Measurements from ENCODE around the gene PRDM11.

PRDM11 gene

DNA sequence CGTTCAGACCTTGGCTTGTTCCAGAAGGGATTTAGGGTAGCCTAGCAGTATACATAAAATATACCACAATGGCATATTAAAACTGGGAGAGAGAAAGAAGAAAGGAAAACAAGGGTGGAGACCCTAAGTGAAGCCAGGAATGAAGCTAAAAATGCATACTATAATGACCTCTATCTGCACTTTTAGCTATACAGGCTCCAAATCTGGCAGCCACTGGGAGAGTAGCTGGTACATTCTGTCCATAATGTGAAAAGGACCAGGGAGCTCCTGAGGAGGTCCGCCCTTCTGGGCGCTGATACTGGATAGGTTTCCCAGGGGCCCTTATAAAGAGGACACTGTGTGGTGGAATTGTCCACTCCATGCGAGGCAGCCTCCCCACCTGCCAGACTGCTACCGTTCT is 42.8 kb downstream of the PRDM11 start:
- Histone ChIP-seq H3K27ac (ENCODE audit: low read depth, low read length) (no peak overlapping the region), H3K4me3 (ENCODE audit: low read depth, low read length) (no peak overlapping the region), H3K4me1 (ENCODE audit: control insufficient read depth, insufficient read depth, low read length) (no peaks in the 10 kb centered on the region; the same call in 1 of the 2 replicates), H3K9ac (ENCODE audit: low read length) (no peak overlapping the region), H3K27me3 (ENCODE audit: control insufficient read depth, insufficient read depth, low read length) (no peaks in the 10 kb centered on the region), H3K9me3 (ENCODE audit: control insufficient read depth, insufficient read depth, low read depth, low read length) (peaks cover 3% of the 10 kb centered on the region; the same call in 1 of the 2 replicates), H3K36me3 (ENCODE audit: control insufficient read depth, insufficient read depth, low read length) (0 out of 2 replicates have a peak, but pooled peaks cover 8% of the 10 kb centered on the region)

DNA sequence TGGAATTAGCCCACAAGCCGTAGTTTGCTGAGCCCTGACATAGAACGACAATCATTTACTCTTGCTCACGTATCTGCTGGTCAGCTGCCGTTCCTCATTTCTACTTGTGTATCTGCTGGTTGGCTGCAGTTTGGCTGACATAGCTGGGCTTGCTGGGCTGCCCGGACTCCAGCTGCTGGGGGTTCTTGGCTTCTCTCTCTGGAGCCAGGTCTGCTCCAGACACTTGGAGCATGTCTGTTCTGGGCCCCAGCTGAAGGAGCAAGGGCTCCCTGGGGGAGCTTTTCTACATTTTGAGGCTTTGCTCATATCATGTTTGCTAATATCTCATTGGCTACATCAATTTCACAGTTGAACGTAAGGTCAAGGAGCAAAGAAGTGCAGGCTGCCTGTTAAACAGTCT is 47.3 kb downstream of the PRDM11 start:
- Histone ChIP-seq H3K36me3 (ENCODE audit: control insufficient read depth, insufficient read depth, low read length) (no peaks in the 10 kb centered on the region), H3K27ac (ENCODE audit: low read depth, low read length) (no peak overlapping the region), H3K4me1 (ENCODE audit: control insufficient read depth, insufficient read depth, low read length) (no peaks in the 10 kb centered on the region), H3K4me3 (ENCODE audit: low read depth, low read length) (no peak overlapping the region), H3K9me3 (ENCODE audit: control insufficient read depth, insufficient read depth, low read depth, low read length) (peaks cover 3% of the 10 kb centered on the region; the same call in 1 of the 2 replicates), H3K9ac (ENCODE audit: low read length) (no peak overlapping the region), H3K27me3 (ENCODE audit: control insufficient read depth, insufficient read depth, low read length) (no peaks in the 10 kb centered on the region)

DNA sequence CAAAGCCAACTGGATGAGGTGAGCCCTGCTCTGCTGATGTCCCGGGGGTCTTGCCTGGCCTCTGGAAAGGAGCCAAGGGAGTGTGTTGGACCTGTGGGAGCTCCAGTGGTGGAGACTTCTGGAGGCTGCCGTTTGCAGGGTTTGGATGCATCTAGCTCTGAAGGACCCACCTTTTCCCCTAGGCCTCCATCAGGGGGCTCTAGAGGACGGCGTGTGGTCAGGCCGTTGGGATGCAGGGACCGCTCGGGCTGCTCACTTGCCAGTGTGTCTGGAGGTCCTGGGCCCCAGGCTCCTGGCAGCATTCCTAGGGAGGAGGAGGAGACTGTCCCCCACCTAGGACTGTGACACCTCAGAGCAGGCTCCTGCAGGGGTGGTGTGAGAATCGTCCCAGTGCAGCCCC is 58.3 kb downstream of the PRDM11 start:
- Histone ChIP-seq H3K4me1 (ENCODE audit: control insufficient read depth, insufficient read depth, low read length) (peaks cover 6% of the 10 kb centered on the region; the same call in 1 of the 2 replicates), H3K4me3 (ENCODE audit: low read depth, low read length) (no peak overlapping the region), H3K9me3 (ENCODE audit: control insufficient read depth, insufficient read depth, low read depth, low read length) (no peaks in the 10 kb centered on the region), H3K27me3 (ENCODE audit: control insufficient read depth, insufficient read depth, low read length) (no peaks in the 10 kb centered on the region), H3K27ac (ENCODE audit: low read depth, low read length) (no peak overlapping the region), H3K36me3 (ENCODE audit: control insufficient read depth, insufficient read depth, low read length) (no peaks in the 10 kb centered on the region), H3K9ac (ENCODE audit: low read length) (no peak overlapping the region)

DNA sequence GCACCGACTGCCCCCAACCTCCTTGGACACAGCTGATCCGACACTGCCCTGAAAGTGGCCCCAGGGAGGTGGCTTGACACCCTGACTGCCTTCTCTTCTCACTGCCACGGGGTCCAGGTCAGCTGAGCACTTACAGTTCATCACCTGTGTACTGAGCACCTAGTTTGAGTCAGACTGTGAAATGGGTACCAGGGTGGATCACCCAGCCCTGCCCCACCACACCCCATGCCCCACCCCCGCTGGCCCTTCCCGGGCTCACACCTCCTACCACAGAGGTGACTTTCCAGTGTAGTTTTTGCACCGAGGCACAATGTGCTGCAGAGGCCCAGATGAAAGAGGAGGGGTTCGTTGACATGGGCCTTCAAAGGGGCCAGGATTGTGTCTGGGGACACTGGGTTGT is 59.5 kb downstream of the PRDM11 start:
- no peaks in the 10 kb centered on the region for H3K9me3 ChIP-seq (ENCODE audit: control insufficient read depth, insufficient read depth, low read depth, low read length)

DNA sequence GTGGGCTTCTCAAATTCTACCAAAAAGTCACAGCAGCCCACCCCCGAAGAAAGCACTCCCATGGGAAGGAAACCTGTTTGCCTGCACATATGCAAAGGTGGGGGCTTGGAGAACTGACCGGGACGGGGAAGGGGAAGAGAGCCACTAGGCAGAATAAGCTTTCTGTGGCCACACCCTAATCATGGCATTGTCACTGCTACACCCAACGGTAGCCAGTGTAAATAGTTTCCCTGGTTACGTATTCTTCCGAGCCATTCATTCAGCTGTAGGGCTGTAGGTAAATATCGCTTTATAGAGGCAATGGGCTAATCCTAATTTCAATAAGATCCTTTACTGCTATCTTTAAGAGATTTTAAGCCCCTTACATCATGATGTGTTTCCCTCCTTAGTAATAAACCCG is 61.7 kb downstream of the PRDM11 start:
- H3K27me3 ChIP-seq (ENCODE audit: control insufficient read depth, insufficient read depth, low read length), result no peaks in the 10 kb centered on the region
- H3K4me3 ChIP-seq (ENCODE audit: low read depth, low read length), result no peak overlapping the region
- no peak overlapping the region for H3K27ac ChIP-seq (ENCODE audit: low read depth, low read length)
- H3K9ac ChIP-seq (ENCODE audit: low read length), result no peak overlapping the region
- H3K9me3 ChIP-seq (ENCODE audit: control insufficient read depth, insufficient read depth, low read depth, low read length), result no peaks in the 10 kb centered on the region
- peaks cover 17% of the 10 kb centered on the region for H3K4me1 ChIP-seq (ENCODE audit: control insufficient read depth, insufficient read depth, low read length)
- H3K36me3 ChIP-seq (ENCODE audit: control insufficient read depth, insufficient read depth, low read length), result no peaks in the 10 kb centered on the region

More for the DNA sequence above, 59.5 kb downstream of the PRDM11 start:
- Histone ChIP-seq H3K36me3 (ENCODE audit: control insufficient read depth, insufficient read depth, low read length) (no peaks in the 10 kb centered on the region), H3K4me1 (ENCODE audit: control insufficient read depth, insufficient read depth, low read length) (peaks cover 17% of the 10 kb centered on the region), H3K9ac (ENCODE audit: low read length) (no peak overlapping the region), H3K27me3 (ENCODE audit: control insufficient read depth, insufficient read depth, low read length) (no peaks in the 10 kb centered on the region), H3K27ac (ENCODE audit: low read depth, low read length) (no peak overlapping the region), H3K4me3 (ENCODE audit: low read depth, low read length) (no peak overlapping the region)

DNA sequence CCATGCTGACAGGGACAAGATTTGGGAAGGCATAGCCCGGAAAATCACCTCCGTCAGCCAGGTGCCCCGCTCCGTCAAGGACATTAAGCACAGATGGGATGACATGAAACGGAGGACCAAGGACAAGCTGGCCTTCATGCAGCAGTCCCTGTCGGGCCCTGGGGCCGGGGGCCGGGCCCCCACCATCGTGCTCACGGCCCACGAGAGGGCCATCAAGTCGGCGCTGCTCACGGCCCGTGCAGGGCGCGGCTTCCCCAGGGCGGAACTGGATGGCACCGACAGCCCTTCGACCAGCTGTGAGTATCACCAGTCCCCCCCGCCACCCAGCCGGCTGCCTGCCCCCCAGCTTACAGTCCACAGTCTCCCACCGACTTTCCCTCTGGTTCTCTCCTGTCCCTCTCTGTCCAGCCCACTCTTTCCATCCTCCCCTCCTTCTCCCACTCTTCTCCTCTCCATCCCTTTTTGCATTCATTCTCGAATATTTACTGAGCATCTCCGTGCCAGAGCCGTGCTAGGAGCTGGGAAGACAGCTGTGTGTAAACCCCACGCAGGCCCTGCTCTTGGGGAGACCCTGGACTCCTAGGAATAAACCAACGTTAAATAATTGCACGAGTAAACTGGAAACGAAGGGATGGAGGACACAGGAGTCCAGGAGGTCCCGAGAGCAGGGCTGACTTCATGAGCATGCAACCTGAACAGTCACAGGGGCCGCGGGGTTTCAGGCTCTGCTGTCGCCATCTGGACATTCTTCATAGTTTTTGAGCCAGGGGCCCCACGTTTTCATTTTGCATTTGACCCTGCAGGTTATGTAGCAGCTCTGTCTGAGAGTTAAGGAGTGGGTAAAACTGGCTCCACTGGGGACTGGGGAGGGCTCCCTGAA is 62.8 kb downstream of the PRDM11 start:
- H3K4me3 ChIP-seq (ENCODE audit: low read depth, low read length), result no peak overlapping the region
- no peaks in the 10 kb centered on the region for H3K27me3 ChIP-seq (ENCODE audit: control insufficient read depth, insufficient read depth, low read length)
- no peaks in the 10 kb centered on the region for H3K36me3 ChIP-seq (ENCODE audit: control insufficient read depth, insufficient read depth, low read length)
- H3K9ac ChIP-seq (ENCODE audit: low read length), result no peak overlapping the region
- H3K27ac ChIP-seq (ENCODE audit: low read depth, low read length), result no peak overlapping the region
- H3K4me1 ChIP-seq (ENCODE audit: control insufficient read depth, insufficient read depth, low read length), result peaks cover 17% of the 10 kb centered on the region
- H3K9me3 ChIP-seq (ENCODE audit: control insufficient read depth, insufficient read depth, low read depth, low read length), result no peaks in the 10 kb centered on the region

GRCh38 chr11:45209891-45210699 is 63.7 kb downstream of the PRDM11 start:
- Histone ChIP-seq H3K36me3 (ENCODE audit: control insufficient read depth, insufficient read depth, low read length) (no peaks in the 10 kb centered on the region), H3K9me3 (ENCODE audit: control insufficient read depth, insufficient read depth, low read depth, low read length) (no peaks in the 10 kb centered on the region), H3K4me1 (ENCODE audit: control insufficient read depth, insufficient read depth, low read length) (peaks cover 17% of the 10 kb centered on the region), H3K27me3 (ENCODE audit: control insufficient read depth, insufficient read depth, low read length) (no peaks in the 10 kb centered on the region), H3K4me3 (ENCODE audit: low read depth, low read length) (no peak overlapping the region), H3K9ac (ENCODE audit: low read length) (no peak overlapping the region), H3K27ac (ENCODE audit: low read depth, low read length) (no peak overlapping the region)

DNA sequence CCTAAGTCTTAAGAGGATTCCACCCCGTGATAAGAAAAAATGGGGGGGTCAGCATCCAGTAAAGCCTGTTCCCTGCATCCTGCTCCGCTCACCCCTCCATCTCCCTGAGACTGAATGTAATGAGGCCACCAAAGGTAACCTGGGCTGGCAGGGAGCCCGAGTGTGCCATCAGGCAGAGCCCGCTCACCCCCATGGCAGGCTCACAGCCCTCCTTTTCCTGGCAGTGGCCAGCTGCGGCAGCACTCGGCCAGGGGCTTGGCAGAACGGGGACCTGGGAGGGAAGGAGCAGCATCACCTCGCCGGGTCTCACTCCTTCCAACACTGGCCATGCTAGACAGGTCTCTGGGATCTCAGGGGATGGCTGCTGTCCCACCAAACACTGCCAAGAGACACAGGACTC is 64.4 kb downstream of the PRDM11 start:
- H3K4me3 ChIP-seq (ENCODE audit: low read depth, low read length), result no peak overlapping the region
- no peaks in the 10 kb centered on the region for H3K36me3 ChIP-seq (ENCODE audit: control insufficient read depth, insufficient read depth, low read length)
- H3K9ac ChIP-seq (ENCODE audit: low read length), result no peak overlapping the region
- peaks cover 17% of the 10 kb centered on the region for H3K4me1 ChIP-seq (ENCODE audit: control insufficient read depth, insufficient read depth, low read length)
- H3K9me3 ChIP-seq (ENCODE audit: control insufficient read depth, insufficient read depth, low read depth, low read length), result no peaks in the 10 kb centered on the region
- no peaks in the 10 kb centered on the region for H3K27me3 ChIP-seq (ENCODE audit: control insufficient read depth, insufficient read depth, low read length)
- no peak overlapping the region for H3K27ac ChIP-seq (ENCODE audit: low read depth, low read length)

DNA sequence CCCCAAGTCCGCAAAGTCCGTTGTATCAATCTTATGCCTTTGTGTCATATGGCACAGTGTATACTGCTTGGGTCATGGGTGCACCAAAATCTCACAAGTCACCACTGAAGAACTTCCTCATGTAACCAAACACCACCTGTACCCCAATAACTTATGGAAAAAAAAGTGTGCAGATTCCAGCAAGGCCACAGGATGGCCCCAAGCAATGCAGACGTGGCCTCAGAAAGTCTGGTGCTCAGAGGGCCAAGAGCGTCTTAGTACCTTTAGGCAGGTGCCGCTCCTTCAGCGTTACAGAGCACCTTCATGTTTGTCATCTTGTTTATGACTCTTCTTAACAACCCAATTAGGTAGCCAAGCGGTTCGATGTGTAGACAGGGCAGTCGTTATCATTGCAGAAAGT is 65.3 kb downstream of the PRDM11 start:
- H3K27ac ChIP-seq (ENCODE audit: low read depth, low read length), result no peak overlapping the region
- H3K9me3 ChIP-seq (ENCODE audit: control insufficient read depth, insufficient read depth, low read depth, low read length), result no peaks in the 10 kb centered on the region
- H3K4me3 ChIP-seq (ENCODE audit: low read depth, low read length), result no peak overlapping the region
- H3K4me1 ChIP-seq (ENCODE audit: control insufficient read depth, insufficient read depth, low read length), result peaks cover 17% of the 10 kb centered on the region
- no peak overlapping the region for H3K9ac ChIP-seq (ENCODE audit: low read length)
- no peaks in the 10 kb centered on the region for H3K36me3 ChIP-seq (ENCODE audit: control insufficient read depth, insufficient read depth, low read length)
- no peaks in the 10 kb centered on the region for H3K27me3 ChIP-seq (ENCODE audit: control insufficient read depth, insufficient read depth, low read length)

DNA sequence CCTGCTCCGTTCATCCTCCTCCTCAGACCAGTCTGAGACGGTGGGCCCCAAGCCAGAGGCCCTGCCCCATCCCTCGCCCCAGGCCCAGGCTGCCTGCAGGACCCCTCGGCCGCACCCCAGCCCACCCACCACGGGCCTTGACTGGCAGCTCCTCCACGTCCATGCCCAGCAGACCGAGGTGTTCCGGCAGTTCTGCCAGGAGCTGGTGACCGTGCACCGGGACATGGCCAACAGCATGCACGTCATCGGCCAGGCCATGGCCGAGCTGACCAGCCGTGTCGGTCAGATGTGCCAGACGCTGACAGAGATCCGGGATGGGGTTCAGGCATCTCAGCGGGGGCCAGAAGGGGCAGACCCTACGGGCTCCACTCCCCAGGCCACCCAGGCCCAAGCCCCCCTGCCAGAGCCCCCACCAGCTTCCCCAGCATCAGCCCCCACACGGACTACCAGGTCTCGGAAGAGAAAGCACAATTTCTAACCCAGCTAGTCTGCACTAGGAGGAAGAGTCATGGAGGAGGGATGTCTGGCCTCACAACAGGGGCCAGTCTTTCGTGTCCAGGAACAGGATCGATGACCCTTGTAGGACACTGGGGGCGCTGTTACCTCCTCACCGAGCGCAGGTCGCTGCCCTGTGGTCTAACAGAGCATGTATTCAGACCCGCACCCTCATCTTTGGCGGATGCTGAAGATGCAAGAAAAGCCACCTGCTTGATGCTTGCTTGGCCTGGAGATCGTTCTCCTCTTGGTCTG is 66.3 kb downstream of the PRDM11 start:
- no peak overlapping the region for H3K27ac ChIP-seq (ENCODE audit: low read depth, low read length)
- H3K4me3 ChIP-seq (ENCODE audit: low read depth, low read length), result no peak overlapping the region
- no peaks in the 10 kb centered on the region for H3K9me3 ChIP-seq (ENCODE audit: control insufficient read depth, insufficient read depth, low read depth, low read length)
- H3K27me3 ChIP-seq (ENCODE audit: control insufficient read depth, insufficient read depth, low read length), result no peaks in the 10 kb centered on the region
- H3K9ac ChIP-seq (ENCODE audit: low read length), result no peak overlapping the region
- H3K36me3 ChIP-seq (ENCODE audit: control insufficient read depth, insufficient read depth, low read length), result no peaks in the 10 kb centered on the region
- peaks cover 17% of the 10 kb centered on the region for H3K4me1 ChIP-seq (ENCODE audit: control insufficient read depth, insufficient read depth, low read length)
